A673 (cell line): Measurements from ENCODE around the gene NCOA7. TPM values are rescaled to one million over a fixed set of nuclear protein-coding genes. Genes with fewer than 3 reads are reported as not detected.

ENCODE experiments used
- BruUV-seq: library from RNA; stranded (reverse); fragments of 400-500 nt; replicated peaks from 2 replicates; lab custom pipeline; 2021; lab: Mats Ljungman, UMichigan
- CTCF ChIA-PET: fragments of 300-600 bp; sonication (Branson Sonifier 250); formaldehyde crosslinking; loops from one replicate; lab custom pipeline; 2022; ENCODE audit warnings: antibody characterized with exemption; lab: Charles Lee
- POLR2A ChIA-PET: fragments of 300-600 bp; sonication (Branson Sonifier 250); formaldehyde crosslinking; loops from one replicate; lab custom pipeline; 2022; ENCODE audit warnings: antibody characterized with exemption; ENCODE audit not compliant: low non-redundant PET; lab: Charles Lee
- DNase-seq: peaks from one replicate; pipeline ENCODE4 v3.0.0-alpha.2; 2015; ENCODE audit warnings: low spot score
- H3K27ac ChIP-seq: fragments of 200-600 bp; sonication (generic); 2 replicates; pipeline ENCODE4 v1.5.1; 2016; ENCODE audit warnings: mixed run types, low read depth, mild to moderate bottlenecking, mixed read lengths, antibody characterized with exemption, low read length; ENCODE audit not compliant: poor library complexity, severe bottlenecking
- H3K27me3 ChIP-seq: fragments of 200-600 bp; sonication (generic); replicated peaks from 2 replicates; pipeline ENCODE4 v1.6.1; 2017; ENCODE audit warnings: mixed run types, low read depth, mild to moderate bottlenecking, mixed read lengths, antibody characterized with exemption, low read length; ENCODE audit not compliant: insufficient read depth, poor library complexity
- H3K36me3 ChIP-seq: fragments of 200-600 bp; sonication (generic); 2 replicates; pipeline ENCODE4 v1.6.1; 2016; ENCODE audit warnings: mixed run types, mild to moderate bottlenecking, mixed read lengths, antibody characterized with exemption, low read length; ENCODE audit not compliant: insufficient read depth, poor library complexity, severe bottlenecking
- H3K4me1 ChIP-seq: fragments of 200-600 bp; sonication (generic); 2 replicates; pipeline ENCODE4 v1.6.1; 2017; ENCODE audit warnings: mixed run types, mild to moderate bottlenecking, mixed read lengths, antibody characterized with exemption, low read length; ENCODE audit not compliant: insufficient read depth, poor library complexity, severe bottlenecking
- H3K4me3 ChIP-seq: fragments of 200-600 bp; sonication (generic); 2 replicates; pipeline ENCODE4 v1.5.1; 2016; ENCODE audit warnings: low read depth, mixed run types, mild to moderate bottlenecking, mixed read lengths, low read length; ENCODE audit not compliant: poor library complexity, severe bottlenecking
- H3K9me3 ChIP-seq: fragments of 200-600 bp; sonication (generic); 2 replicates; pipeline ENCODE4 v1.6.1; 2016; ENCODE audit warnings: mixed run types, low read depth, mild to moderate bottlenecking, mixed read lengths, antibody characterized with exemption, low read length; ENCODE audit not compliant: poor library complexity, severe bottlenecking
- EZH2 ChIP-seq: fragments of 200-600 bp; sonication (generic); IDR thresholded peaks from 2 replicates; pipeline ENCODE4 v1.6.1; 2017; ENCODE audit warnings: borderline replicate concordance, low read depth, mild to moderate bottlenecking, mixed read lengths, antibody characterized with exemption, low read length; ENCODE audit not compliant: poor library complexity, severe bottlenecking
- intact Hi-C: fragments of 100-400 bp; cut with micrococcal nuclease; formaldehyde crosslinking; loops from one replicate; pipeline ENCODE4 v1.10.0; 2022; ENCODE audit not compliant: unreplicated experiment
- total RNA-seq: library from RNA; stranded (reverse); gene quantifications from 2 replicates; pipeline ENCODE4 v1.2.3, GENCODE V29; 2021
- TF ChIP-seq, protein P1 (sequence below): fragments of 300-800, 200-600 bp; sonication (generic); conservative IDR thresholded peaks from 2 replicates; pipeline ENCODE4 v1.5.1; 2017; ENCODE audit warnings: low read depth, mild to moderate bottlenecking, antibody characterized with exemption, low read length, moderate library complexity, mixed read lengths

Gene NCOA7
- total RNA-seq, 1 experiment from 2014 or later: 33.5 TPM

DNA sequence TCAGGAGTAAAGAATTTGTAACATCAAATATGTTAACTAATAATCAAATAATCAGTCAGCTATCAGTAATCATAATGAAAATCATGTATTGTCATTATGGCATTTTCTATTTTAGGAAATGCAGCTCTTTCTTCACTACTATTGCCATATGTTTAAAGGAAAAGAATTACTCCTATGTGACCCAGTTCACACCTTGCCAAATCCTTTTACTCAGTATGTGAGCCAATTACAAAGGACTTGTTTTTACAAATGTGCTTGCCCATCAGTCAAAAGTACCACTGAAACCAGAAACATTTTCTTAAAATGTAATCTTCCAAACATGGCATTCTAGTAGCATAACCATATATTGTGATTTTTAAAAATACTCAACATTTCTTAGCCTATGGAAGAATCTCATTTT lies 63.6 kb downstream of the NCOA7 start:
- H3K27me3 ChIP-seq: no peaks in the 10 kb centered on the region

DNA sequence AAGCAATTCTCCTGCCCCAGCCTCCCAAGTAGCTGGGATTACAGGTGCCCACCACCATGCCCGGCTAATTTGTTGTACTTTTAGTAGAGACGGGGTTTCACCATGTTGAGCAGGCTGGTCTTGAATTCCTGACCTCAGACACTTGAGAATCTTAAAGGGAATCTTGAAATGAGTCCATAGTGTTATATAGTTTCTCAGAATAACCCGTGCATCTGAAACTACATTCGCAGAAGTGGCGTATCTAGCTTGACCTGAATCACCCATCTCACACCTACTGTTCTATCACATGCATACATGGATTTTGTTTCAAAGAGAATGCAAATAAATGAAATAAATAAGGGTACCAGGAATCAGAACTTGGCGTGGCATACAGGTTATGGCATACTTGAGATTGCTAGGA lies 65.0 kb downstream of the NCOA7 start:
- BruUV-seq: no TSS peak
- Histone ChIP-seq H3K27ac (no peak overlapping the region), H3K9me3 (no peaks in the 10 kb centered on the region), H3K4me3 (no peak overlapping the region), H3K4me1 (no peaks in the 10 kb centered on the region), H3K36me3 (no peaks in the 10 kb centered on the region), H3K27me3 (no peaks in the 10 kb centered on the region)
- ChIA-PET POLR2A (no interaction called here), CTCF (no interaction called here)
- intact Hi-C loops: loop anchor here (5.0 kb wide), 1 partner anchor 117 kb away; no protein-coding TSS in a partner anchor
- DNase-seq: no peak
- no peak for TF ChIP-seq EZH2
- TF ChIP-seq, protein P1, sequence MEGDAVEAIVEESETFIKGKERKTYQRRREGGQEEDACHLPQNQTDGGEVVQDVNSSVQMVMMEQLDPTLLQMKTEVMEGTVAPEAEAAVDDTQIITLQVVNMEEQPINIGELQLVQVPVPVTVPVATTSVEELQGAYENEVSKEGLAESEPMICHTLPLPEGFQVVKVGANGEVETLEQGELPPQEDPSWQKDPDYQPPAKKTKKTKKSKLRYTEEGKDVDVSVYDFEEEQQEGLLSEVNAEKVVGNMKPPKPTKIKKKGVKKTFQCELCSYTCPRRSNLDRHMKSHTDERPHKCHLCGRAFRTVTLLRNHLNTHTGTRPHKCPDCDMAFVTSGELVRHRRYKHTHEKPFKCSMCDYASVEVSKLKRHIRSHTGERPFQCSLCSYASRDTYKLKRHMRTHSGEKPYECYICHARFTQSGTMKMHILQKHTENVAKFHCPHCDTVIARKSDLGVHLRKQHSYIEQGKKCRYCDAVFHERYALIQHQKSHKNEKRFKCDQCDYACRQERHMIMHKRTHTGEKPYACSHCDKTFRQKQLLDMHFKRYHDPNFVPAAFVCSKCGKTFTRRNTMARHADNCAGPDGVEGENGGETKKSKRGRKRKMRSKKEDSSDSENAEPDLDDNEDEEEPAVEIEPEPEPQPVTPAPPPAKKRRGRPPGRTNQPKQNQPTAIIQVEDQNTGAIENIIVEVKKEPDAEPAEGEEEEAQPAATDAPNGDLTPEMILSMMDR: no peak

More for the DNA sequence above, 63.6 kb downstream of the NCOA7 start:
- intact Hi-C loops: no loop called here
- no peaks in the 10 kb centered on the region for H3K9me3 ChIP-seq
- no peaks in the 10 kb centered on the region for H3K36me3 ChIP-seq
- ChIA-PET POLR2A (no interaction called here), CTCF (no interaction called here)
- no peak overlapping the region for H3K27ac ChIP-seq
- H3K4me1 ChIP-seq: no peaks in the 10 kb centered on the region
- BruUV-seq: no TSS peak
- DNase-seq: no peak
- no peak for TF ChIP-seq EZH2
- TF ChIP-seq, protein P1: no peak
- H3K4me3 ChIP-seq: no peak overlapping the region

DNA sequence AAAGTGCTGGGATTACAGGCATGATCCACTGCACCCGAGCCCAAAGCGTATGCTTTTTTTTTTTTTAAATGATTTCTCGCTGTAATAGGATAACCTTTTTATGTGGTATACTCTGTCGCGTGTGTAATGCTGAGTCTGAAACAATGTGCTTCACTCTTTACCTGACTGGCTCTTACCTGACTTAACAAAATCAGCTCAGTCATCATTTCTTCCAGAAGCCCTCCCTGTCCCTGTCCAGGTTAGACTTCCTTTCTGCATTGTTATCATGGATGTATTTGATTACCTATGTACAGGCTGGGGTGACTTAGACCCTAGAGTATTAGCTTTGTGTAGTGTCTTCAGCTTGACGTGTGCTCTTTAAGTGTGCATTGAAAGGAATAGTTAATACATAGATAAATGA lies 67.1 kb downstream of the NCOA7 start:
- BruUV-seq: no TSS peak
- H3K4me3 ChIP-seq: no peak overlapping the region
- DNase-seq: no peak
- no peaks in the 10 kb centered on the region for H3K4me1 ChIP-seq
- no peaks in the 10 kb centered on the region for H3K36me3 ChIP-seq
- no peaks in the 10 kb centered on the region for H3K9me3 ChIP-seq
- intact Hi-C loops: loop anchor here (1.0 to 5.0 kb wide), 3 partner anchors 67 to 114 kb away; partner anchors contain the start of genes HINT3 and NCOA7
- POLR2A ChIA-PET: interaction anchor here (0.6 kb wide), 1 partner anchor 118 kb away, joined by 7 read pairs; no protein-coding TSS in a partner anchor
- H3K27me3 ChIP-seq: no peaks in the 10 kb centered on the region
- CTCF ChIA-PET: interaction anchor here (0.6 to 1.4 kb wide), 5 partner anchors 66 to 1313 kb away, joined by 3 to 5 read pairs (median 4); no protein-coding TSS in a partner anchor
- no peak overlapping the region for H3K27ac ChIP-seq
- TF ChIP-seq EZH2: no peak
- TF ChIP-seq, protein P1: no peak
